Sigmoid colon (tissue), 4 donors: ENCODE data around the gene TMEM82.

Experiments used
- CTCF ChIP-seq, 4 experiments: fragments of 450-650 bp in 3 of 4; fragments of 200-600 bp in 1 of 4; IDR thresholded peaks; one replicate each; pipeline ENCODE4 v1.5.1; 2016 to 2019; ENCODE audit warnings: antibody characterized with exemption in 4 of 4, mild to moderate bottlenecking in 3 of 4, moderate library complexity in 2 of 4
- EP300 ChIP-seq, 4 donors: sonication (generic); formaldehyde crosslinking; IDR thresholded peaks; one replicate each; pipeline ENCODE4 v1.6.1; 2017; ENCODE audit warnings: antibody characterized with exemption in 4 of 4
- POLR2A ChIP-seq, 2 donors: fragments of 450-650 bp; IDR thresholded peaks; one replicate each; pipeline ENCODE4 v1.6.1; 2016; ENCODE audit warnings: antibody characterized with exemption in 2 of 2, mild to moderate bottlenecking in 2 of 2, moderate library complexity in 2 of 2
- POLR2AphosphoS5 ChIP-seq, 4 donors: sonication (generic); formaldehyde crosslinking; IDR thresholded peaks; one replicate each; pipeline ENCODE4 v1.6.1; 2017; ENCODE audit warnings: antibody characterized with exemption in 4 of 4

GRCh38 chr1:15706751-15707150, 35.5 kb upstream of the TMEM82 start:
- no peak for TF ChIP-seq CTCF (IDR thresholded peaks at IDR 0.05)
- no peak for TF ChIP-seq POLR2A (IDR thresholded peaks at IDR 0.05)
- TF ChIP-seq POLR2AphosphoS5 (IDR thresholded peaks at IDR 0.05): no peak
- no peak for TF ChIP-seq EP300 (IDR thresholded peaks at IDR 0.05)
